Natural killer cell (primary cell): ENCODE results near the gene TEX51. TPM values are rescaled to one million over a fixed set of nuclear protein-coding genes. Genes with fewer than 3 reads are reported as not detected.

Source experiments
- ATAC-seq, 3 donors: fragments of 150-1000 bp in 2 of 3; fragments of 200-7000 bp in 1 of 3; cut with Tn5 transposase; 1 replicate in 1 of 3; 2 replicates in 2 of 3; pipeline ENCODE4 v1.10.0; 2021; ENCODE audit warnings: mild to moderate bottlenecking in 2 of 3, moderate library complexity in 2 of 3
- DNase-seq, 2 donors: peaks; one replicate each; pipeline versions ENCODE4 v3.0.0 to v3.0.0-alpha.2; 2013 to 2021; ENCODE audit warnings: mixed read lengths in 1 of 2
- H3K27ac ChIP-seq: one replicate; pipeline ENCODE4 v1.5.1; 2013; ENCODE audit warnings: mild to moderate bottlenecking, low read length
- H3K27me3 ChIP-seq: one replicate; pipeline ENCODE4 v1.6.1; 2013; ENCODE audit warnings: low read length; ENCODE audit not compliant: control insufficient read depth, insufficient read depth
- H3K36me3 ChIP-seq: one replicate; pipeline ENCODE4 v1.6.1; 2013; ENCODE audit warnings: low read length; ENCODE audit not compliant: control insufficient read depth, insufficient read depth
- H3K4me1 ChIP-seq: one replicate; pipeline ENCODE4 v1.6.1; 2013; ENCODE audit warnings: low read length; ENCODE audit not compliant: control insufficient read depth, insufficient read depth
- H3K4me3 ChIP-seq: one replicate; pipeline ENCODE4 v1.5.1; 2013; ENCODE audit warnings: low read length
- H3K9me3 ChIP-seq: one replicate; pipeline ENCODE4 v1.6.1; 2013; ENCODE audit warnings: low read length; ENCODE audit not compliant: control insufficient read depth, insufficient read depth
- H3K27ac Mint-ChIP-seq, 2 donors: one replicate each; pipeline ENCODE4 v1.8.0; 2022; ENCODE audit warnings: mild to moderate bottlenecking in 2 of 2, mixed read lengths in 2 of 2, moderate library complexity in 1 of 2
- H3K27me3 Mint-ChIP-seq, 2 donors: one replicate each; pipeline ENCODE4 v1.8.0; 2022; ENCODE audit warnings: low read depth in 2 of 2, mixed read lengths in 2 of 2
- H3K36me3 Mint-ChIP-seq: one replicate; pipeline ENCODE4 v1.8.0; 2022; ENCODE audit warnings: mixed read lengths
- H3K4me1 Mint-ChIP-seq, 2 donors: one replicate each; pipeline ENCODE4 v1.8.0; 2022; ENCODE audit warnings: mixed read lengths in 2 of 2
- H3K4me3 Mint-ChIP-seq: one replicate; pipeline ENCODE4 v1.8.0; 2022; ENCODE audit warnings: mild to moderate bottlenecking, moderate library complexity, mixed read lengths
- H3K9me3 Mint-ChIP-seq, 2 donors: one replicate each; pipeline ENCODE4 v1.8.0; 2022; ENCODE audit warnings: mixed read lengths in 2 of 2
- CTCF ChIP-seq: fragments of 200-600 bp; IDR thresholded peaks from one replicate; pipeline ENCODE4 v1.8.0; 2022; ENCODE audit warnings: antibody characterized with exemption
- WGBS: methylation state at CpG from one replicate; pipeline ENCODE4 v1.1.7; 2013; ENCODE audit warnings: missing lambda C conversion rate; ENCODE audit not compliant: insufficient coverage; 5-methylcytosine and 5-hydroxymethylcytosine counted together
- intact Hi-C: fragments of 100-400 bp; cut with micrococcal nuclease; formaldehyde crosslinking; loops from one replicate; pipeline ENCODE4 v1.14.2; 2022
- total RNA-seq, 4 donors: library from RNA; stranded (reverse); fragments of 120-200 nt in 1 of 4; gene quantifications; one replicate each; pipeline versions ENCODE4 v1.2.3 to v1.2.4, GENCODE V29; 2013 to 2022

The TEX51 gene
- total RNA-seq, 3 donors from 2014 or later (not counting 1 experiment from before 2014, with no cell fraction given): not detected

GRCh38 chr2:126902152-126902835 is 3.6 kb downstream of the TEX51 start:
- no peaks in the 10 kb centered on the region for H3K4me1 Mint-ChIP-seq
- Histone ChIP-seq H3K36me3 (no peaks in the 10 kb centered on the region), H3K4me3 (no peak overlapping the region), H3K4me1 (no peaks in the 10 kb centered on the region), H3K27me3 (no peaks in the 10 kb centered on the region), H3K27ac (no peak overlapping the region), H3K9me3 (no peaks in the 10 kb centered on the region)
- peaks cover 0 to 2% of the 10 kb centered on the region in 2 donors for H3K9me3 Mint-ChIP-seq
- H3K4me3 Mint-ChIP-seq: no peak overlapping the region
- no peak for ATAC-seq
- no peak overlapping the region for H3K27ac Mint-ChIP-seq
- no peak for DNase-seq
- H3K27me3 Mint-ChIP-seq: peaks cover 0 to 2% of the 10 kb centered on the region in 2 donors
- intact Hi-C loops: no loop called here
- no peak for TF ChIP-seq CTCF
- 76% methylated on average over 7 of the region's 7 CpGs for WGBS
- no peaks in the 10 kb centered on the region for H3K36me3 Mint-ChIP-seq

GRCh38 chr2:126902859-126903258 is 4.2 kb downstream of the TEX51 start:
- no peaks in the 10 kb centered on the region for H3K4me1 ChIP-seq
- Mint-ChIP-seq H3K36me3 (no peaks in the 10 kb centered on the region), H3K9me3 (peaks cover 0 to 1% of the 10 kb centered on the region in 2 donors), H3K27ac (no peak overlapping the region), H3K4me1 (no peaks in the 10 kb centered on the region), H3K4me3 (no peak overlapping the region), H3K27me3 (peaks cover 0 to 2% of the 10 kb centered on the region in 2 donors)
- ATAC-seq (no peak), DNase-seq (no peak)
- WGBS: 88% methylated on average over 6 of the region's 6 CpGs
- H3K4me3 ChIP-seq: no peak overlapping the region
- intact Hi-C loops: no loop called here
- no peaks in the 10 kb centered on the region for H3K9me3 ChIP-seq
- TF ChIP-seq CTCF: no peak
- H3K27me3 ChIP-seq: no peaks in the 10 kb centered on the region
- no peaks in the 10 kb centered on the region for H3K36me3 ChIP-seq
- no peak overlapping the region for H3K27ac ChIP-seq

- no peak for ATAC-seq
- Histone ChIP-seq H3K4me3 (no peak overlapping the region), H3K27me3 (no peaks in the 10 kb centered on the region), H3K9me3 (no peaks in the 10 kb centered on the region), H3K36me3 (no peaks in the 10 kb centered on the region), H3K27ac (no peak overlapping the region), H3K4me1 (no peaks in the 10 kb centered on the region)
- intact Hi-C loops: no loop called here
- no peak for TF ChIP-seq CTCF
- 59% methylated on average over 5 of the region's 5 CpGs for WGBS
- H3K27ac Mint-ChIP-seq: no peak overlapping the region
- H3K4me3 Mint-ChIP-seq: no peak overlapping the region
- H3K4me1 Mint-ChIP-seq: no peaks in the 10 kb centered on the region
- no peaks in the 10 kb centered on the region for H3K27me3 Mint-ChIP-seq
- H3K36me3 Mint-ChIP-seq: no peaks in the 10 kb centered on the region
- H3K9me3 Mint-ChIP-seq: no peaks in the 10 kb centered on the region
- DNase-seq: no peak
Observed at GRCh38 chr2:126905991-126906390, 7.3 kb downstream of the TEX51 start.

GRCh38 chr2:126906781-126907180 is 8.1 kb downstream of the TEX51 start:
- Histone ChIP-seq H3K4me1 (no peaks in the 10 kb centered on the region), H3K4me3 (no peak overlapping the region), H3K27me3 (no peaks in the 10 kb centered on the region), H3K9me3 (no peaks in the 10 kb centered on the region), H3K27ac (no peak overlapping the region), H3K36me3 (no peaks in the 10 kb centered on the region)
- 78% methylated on average over 6 of the region's 6 CpGs for WGBS
- no peak overlapping the region for H3K27ac Mint-ChIP-seq
- H3K4me3 Mint-ChIP-seq: no peak overlapping the region
- ATAC-seq (no peak), DNase-seq (no peak)
- no peaks in the 10 kb centered on the region for H3K9me3 Mint-ChIP-seq
- intact Hi-C loops: no loop called here
- no peak for TF ChIP-seq CTCF
- H3K36me3 Mint-ChIP-seq: no peaks in the 10 kb centered on the region
- H3K27me3 Mint-ChIP-seq: no peaks in the 10 kb centered on the region
- no peaks in the 10 kb centered on the region for H3K4me1 Mint-ChIP-seq
